Astrocyte of the hippocampus (primary cell): ENCODE measurements around the gene INSYN2B.

Source experiments
- DNase-seq: peaks from one replicate; pipeline ENCODE4 v3.0.0; 2011; ENCODE audit warnings: low read depth, low spot score

Gene INSYN2B

GRCh38 chr5:169933127-169933526 lies 47.2 kb downstream of the INSYN2B start:
- DNase-seq = no peak

- no peak for DNase-seq
Measured at GRCh38 chr5:169923988-169924387, 56.3 kb downstream of the INSYN2B start.

GRCh38 chr5:169922474-169922873 lies 57.8 kb downstream of the INSYN2B start:
- no peak for DNase-seq

- DNase-seq = no peak
Measured at GRCh38 chr5:169921949-169922348, 58.3 kb downstream of the INSYN2B start.

GRCh38 chr5:169921384-169921783 lies 58.9 kb downstream of the INSYN2B start:
- DNase-seq = no peak

- DNase-seq = no peak
Measured at GRCh38 chr5:169920474-169920873, 59.8 kb downstream of the INSYN2B start.

GRCh38 chr5:169918228-169918627 lies 62.1 kb downstream of the INSYN2B start:
- DNase-seq = no peak

GRCh38 chr5:169917500-169917899 lies 62.8 kb downstream of the INSYN2B start:
- DNase-seq = no peak

GRCh38 chr5:169914766-169915165 lies 65.5 kb downstream of the INSYN2B start:
- DNase-seq = peak; percentile 65

- no peak for DNase-seq
Measured at GRCh38 chr5:169913479-169913878, 66.8 kb downstream of the INSYN2B start.

GRCh38 chr5:169911448-169912212 lies 68.7 kb downstream of the INSYN2B start:
- DNase-seq = no peak

- DNase-seq = no peak
Measured at GRCh38 chr5:169910393-169910792, 69.9 kb downstream of the INSYN2B start.

GRCh38 chr5:169909945-169910344 lies 70.3 kb downstream of the INSYN2B start:
- no peak for DNase-seq

- DNase-seq = no peak
Measured at GRCh38 chr5:169908864-169909263, 71.4 kb downstream of the INSYN2B start.

- DNase-seq = no peak
Measured at GRCh38 chr5:169906745-169907649, 73.3 kb downstream of the INSYN2B start.

- no peak for DNase-seq
Measured at GRCh38 chr5:169905017-169905416, 75.3 kb downstream of the INSYN2B start.

GRCh38 chr5:169904508-169904907 lies 75.8 kb downstream of the INSYN2B start:
- peak; percentile 18 for DNase-seq

GRCh38 chr5:169904059-169904458 lies 76.2 kb downstream of the INSYN2B start:
- DNase-seq = peak; percentile 53

- peak; percentile 35 for DNase-seq
Measured at GRCh38 chr5:169901896-169902295, 78.4 kb downstream of the INSYN2B start.

GRCh38 chr5:169897481-169897880 lies 82.8 kb downstream of the INSYN2B start:
- DNase-seq = no peak

GRCh38 chr5:169895926-169896325 lies 84.4 kb downstream of the INSYN2B start:
- DNase-seq = no peak

- DNase-seq = peak; percentile 44
Measured at GRCh38 chr5:169893571-169893970, 86.7 kb downstream of the INSYN2B start.

- no peak for DNase-seq
Measured at GRCh38 chr5:169893010-169893409, 87.3 kb downstream of the INSYN2B start.
